ENCODE measurements around the gene PHLDA2. TPM values are rescaled to one million over a fixed set of nuclear protein-coding genes. Genes with fewer than 3 reads are reported as not detected.

PHLDA2 gene
- total RNA-seq, 1 experiment from 2014 or later: 309 TPM

GRCh38 chr11:2887515-2888195 lies 41.6 kb downstream of the PHLDA2 start:
- intact Hi-C loops (cut with micrococcal nuclease): loop anchor here (1.0 to 2.0 kb wide), 3 partner anchors 195 to 459 kb away; no protein-coding TSS in a partner anchor
- RAD21 ChIA-PET (ENCODE audit: low non-redundant PET in 1 of 2, low total read pairs in 2 of 2, uncharacterized antibody in 2 of 2, unreplicated experiment in 2 of 2): interaction anchor here (0.6 to 6.4 kb wide), 5 partner anchors 8 to 423 kb away, joined by 3 to 85 read pairs (median 5); no protein-coding TSS in a partner anchor
- no peaks in the 10 kb centered on the region for H3K79me2 ChIP-seq (ENCODE audit: insufficient read depth, low read length)
- H3K9me3 ChIP-seq (ENCODE audit: control insufficient read depth in 1 of 2, insufficient read depth in 1 of 2, low read depth in 1 of 2, low read length in 2 of 2): no peaks in the 10 kb centered on the region
- no peak overlapping the region for H3K4me3 ChIP-seq (replicated peaks in 1 of 2; ENCODE audit: low read depth in 1 of 2, low read length in 2 of 2)
- H4K20me1 ChIP-seq (ENCODE audit: insufficient read depth): no peaks in the 10 kb centered on the region
- POLR2A ChIA-PET: interaction anchor here (3.0 kb wide), 1 partner anchor 354 kb away, joined by 20 read pairs; no protein-coding TSS in a partner anchor
- CTCF ChIA-PET: interaction anchor here (1.2 to 13.7 kb wide), 4 partner anchors 10 to 355 kb away, joined by 3 to 337 read pairs (median 4); partner anchors contain the start of gene PHLDA2
- no peaks in the 10 kb centered on the region for H3K36me3 ChIP-seq (ENCODE audit: control insufficient read depth in 1 of 2, insufficient read depth in 2 of 2, low read length in 2 of 2)
- ATAC-seq: no peak
- no TSS peak for BruUV-seq (replicated peaks)
- H3K4me2 ChIP-seq (ENCODE audit: low read length): no peak overlapping the region
- H3K27ac ChIP-seq (ENCODE audit: low read depth, low read length): 0 out of 2 replicates have a peak overlapping the region, but pooled peaks have one; percentile 10
- no peak overlapping the region for H3K9ac ChIP-seq (ENCODE audit: low read length)
- no peak for DNase-seq (ENCODE audit: low read depth, low spot score)
- no peaks in the 10 kb centered on the region for H3K27me3 ChIP-seq (ENCODE audit: insufficient read depth, low read length)
- TF ChIP-seq CBX3 (IDR thresholded peaks at IDR 0.05; ENCODE audit: low read depth) (no peak), FOSL1 (IDR thresholded peaks at IDR 0.05; ENCODE audit: low read depth) (no peak), JUND (IDR thresholded peaks at IDR 0.05) (no peak), SRF (IDR thresholded peaks at IDR 0.05; ENCODE audit: low read depth) (no peak), RAD21 (IDR thresholded peaks at IDR 0.05; ENCODE audit: low read depth) (no peak), ELF1 (IDR thresholded peaks at IDR 0.05; ENCODE audit: borderline replicate concordance, low read depth) (no peak), EZH2 (IDR thresholded peaks at IDR 0.05) (no peak)
- TF ChIP-seq, protein P1, sequence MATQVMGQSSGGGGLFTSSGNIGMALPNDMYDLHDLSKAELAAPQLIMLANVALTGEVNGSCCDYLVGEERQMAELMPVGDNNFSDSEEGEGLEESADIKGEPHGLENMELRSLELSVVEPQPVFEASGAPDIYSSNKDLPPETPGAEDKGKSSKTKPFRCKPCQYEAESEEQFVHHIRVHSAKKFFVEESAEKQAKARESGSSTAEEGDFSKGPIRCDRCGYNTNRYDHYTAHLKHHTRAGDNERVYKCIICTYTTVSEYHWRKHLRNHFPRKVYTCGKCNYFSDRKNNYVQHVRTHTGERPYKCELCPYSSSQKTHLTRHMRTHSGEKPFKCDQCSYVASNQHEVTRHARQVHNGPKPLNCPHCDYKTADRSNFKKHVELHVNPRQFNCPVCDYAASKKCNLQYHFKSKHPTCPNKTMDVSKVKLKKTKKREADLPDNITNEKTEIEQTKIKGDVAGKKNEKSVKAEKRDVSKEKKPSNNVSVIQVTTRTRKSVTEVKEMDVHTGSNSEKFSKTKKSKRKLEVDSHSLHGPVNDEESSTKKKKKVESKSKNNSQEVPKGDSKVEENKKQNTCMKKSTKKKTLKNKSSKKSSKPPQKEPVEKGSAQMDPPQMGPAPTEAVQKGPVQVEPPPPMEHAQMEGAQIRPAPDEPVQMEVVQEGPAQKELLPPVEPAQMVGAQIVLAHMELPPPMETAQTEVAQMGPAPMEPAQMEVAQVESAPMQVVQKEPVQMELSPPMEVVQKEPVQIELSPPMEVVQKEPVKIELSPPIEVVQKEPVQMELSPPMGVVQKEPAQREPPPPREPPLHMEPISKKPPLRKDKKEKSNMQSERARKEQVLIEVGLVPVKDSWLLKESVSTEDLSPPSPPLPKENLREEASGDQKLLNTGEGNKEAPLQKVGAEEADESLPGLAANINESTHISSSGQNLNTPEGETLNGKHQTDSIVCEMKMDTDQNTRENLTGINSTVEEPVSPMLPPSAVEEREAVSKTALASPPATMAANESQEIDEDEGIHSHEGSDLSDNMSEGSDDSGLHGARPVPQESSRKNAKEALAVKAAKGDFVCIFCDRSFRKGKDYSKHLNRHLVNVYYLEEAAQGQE (IDR thresholded peaks at IDR 0.05; ENCODE audit: low read depth): no peak
- no peaks in the 10 kb centered on the region for H3K9me2 ChIP-seq (ENCODE audit: insufficient read depth)
- H2AFZ ChIP-seq (ENCODE audit: low read depth, low read length, poor library complexity, severe bottlenecking): no peak overlapping the region
- peaks cover 26 to 57% of the 10 kb centered on the region in 2 experiments for H3K4me1 ChIP-seq (ENCODE audit: control insufficient read depth in 1 of 2, insufficient read depth in 2 of 2, low read length in 2 of 2)
